ENCODE measurements around the gene TMEM266.

GRCh38 chr15:76108021-76108723 lies 48.4 kb downstream of the TMEM266 start:
- TF ChIP-seq, protein P1, sequence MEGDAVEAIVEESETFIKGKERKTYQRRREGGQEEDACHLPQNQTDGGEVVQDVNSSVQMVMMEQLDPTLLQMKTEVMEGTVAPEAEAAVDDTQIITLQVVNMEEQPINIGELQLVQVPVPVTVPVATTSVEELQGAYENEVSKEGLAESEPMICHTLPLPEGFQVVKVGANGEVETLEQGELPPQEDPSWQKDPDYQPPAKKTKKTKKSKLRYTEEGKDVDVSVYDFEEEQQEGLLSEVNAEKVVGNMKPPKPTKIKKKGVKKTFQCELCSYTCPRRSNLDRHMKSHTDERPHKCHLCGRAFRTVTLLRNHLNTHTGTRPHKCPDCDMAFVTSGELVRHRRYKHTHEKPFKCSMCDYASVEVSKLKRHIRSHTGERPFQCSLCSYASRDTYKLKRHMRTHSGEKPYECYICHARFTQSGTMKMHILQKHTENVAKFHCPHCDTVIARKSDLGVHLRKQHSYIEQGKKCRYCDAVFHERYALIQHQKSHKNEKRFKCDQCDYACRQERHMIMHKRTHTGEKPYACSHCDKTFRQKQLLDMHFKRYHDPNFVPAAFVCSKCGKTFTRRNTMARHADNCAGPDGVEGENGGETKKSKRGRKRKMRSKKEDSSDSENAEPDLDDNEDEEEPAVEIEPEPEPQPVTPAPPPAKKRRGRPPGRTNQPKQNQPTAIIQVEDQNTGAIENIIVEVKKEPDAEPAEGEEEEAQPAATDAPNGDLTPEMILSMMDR (conservative IDR thresholded peaks at IDR 0.05; ENCODE audit: low read depth, low read length) = no peak
- TF ChIP-seq, protein P2, sequence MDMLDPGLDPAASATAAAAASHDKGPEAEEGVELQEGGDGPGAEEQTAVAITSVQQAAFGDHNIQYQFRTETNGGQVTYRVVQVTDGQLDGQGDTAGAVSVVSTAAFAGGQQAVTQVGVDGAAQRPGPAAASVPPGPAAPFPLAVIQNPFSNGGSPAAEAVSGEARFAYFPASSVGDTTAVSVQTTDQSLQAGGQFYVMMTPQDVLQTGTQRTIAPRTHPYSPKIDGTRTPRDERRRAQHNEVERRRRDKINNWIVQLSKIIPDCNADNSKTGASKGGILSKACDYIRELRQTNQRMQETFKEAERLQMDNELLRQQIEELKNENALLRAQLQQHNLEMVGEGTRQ (IDR thresholded peaks at IDR 0.05; ENCODE audit: low read depth, low read length) = no peak
- TF ChIP-seq RFX5 (IDR thresholded peaks at IDR 0.05; ENCODE audit: low read depth, low read length) (no peak), NFE2L2 (IDR thresholded peaks at IDR 0.05; ENCODE audit: low read depth, low read length) (no peak), RAD21 (IDR thresholded peaks at IDR 0.05; ENCODE audit: low read length) (no peak), POLR2A (IDR thresholded peaks at IDR 0.05; ENCODE audit: low read depth, low read length) (no peak), MAFK (IDR thresholded peaks at IDR 0.05; ENCODE audit: low read depth, low read length) (no peak), MXI1 (IDR thresholded peaks at IDR 0.05; ENCODE audit: borderline replicate concordance, low read depth, low read length) (no peak), SMC3 (IDR thresholded peaks at IDR 0.05; ENCODE audit: low read depth, low read length) (no peak), BHLHE40 (IDR thresholded peaks at IDR 0.05; ENCODE audit: low read depth, low read length) (no peak)
